Osteoblast (primary cell): ENCODE results near the gene RNASEL. TPM values are rescaled to one million over a fixed set of nuclear protein-coding genes. Genes with fewer than 3 reads are reported as not detected.

Source experiments
- DNase-seq: peaks from one replicate; pipeline ENCODE4 v3.0.0; 2011; ENCODE audit warnings: low spot score, mixed read lengths; ENCODE audit not compliant: insufficient read length; ENCODE audit errors: missing footprints
- H2AFZ ChIP-seq: 2 replicates; pipeline ENCODE4 v1.6.0; 2011; ENCODE audit warnings: mild to moderate bottlenecking, low read length
- H3K27ac ChIP-seq: 2 replicates; pipeline ENCODE4 v1.5.1; 2011; ENCODE audit warnings: mild to moderate bottlenecking, low read depth, low read length, moderate library complexity
- H3K27me3 ChIP-seq: 2 replicates; pipeline ENCODE4 v1.6.0; 2012; ENCODE audit warnings: mild to moderate bottlenecking, control low read depth, inconsistent platforms, low read length, moderate library complexity; ENCODE audit not compliant: insufficient read depth
- H3K36me3 ChIP-seq: 2 replicates; pipeline ENCODE4 v1.5.1; 2011; ENCODE audit warnings: mild to moderate bottlenecking, low read length, control low read depth, moderate library complexity; ENCODE audit not compliant: insufficient read depth
- H3K4me1 ChIP-seq: 2 replicates; pipeline ENCODE4 v1.5.1; 2011; ENCODE audit warnings: mild to moderate bottlenecking, low read length, control low read depth, moderate library complexity; ENCODE audit not compliant: insufficient read depth
- H3K4me2 ChIP-seq: 2 replicates; pipeline ENCODE4 v1.6.0; 2011; ENCODE audit warnings: mild to moderate bottlenecking, low read length; ENCODE audit not compliant: insufficient read depth
- H3K4me3 ChIP-seq: fragments of 200-600 bp; sonication (generic); 3 replicates; pipeline ENCODE4 v1.5.1; 2012; ENCODE audit warnings: mild to moderate bottlenecking, low read length, inconsistent platforms; ENCODE audit not compliant: insufficient read depth
- H3K79me2 ChIP-seq: 2 replicates; pipeline ENCODE4 v1.6.0; 2012; ENCODE audit warnings: mild to moderate bottlenecking, low read length, control low read depth, inconsistent platforms; ENCODE audit not compliant: insufficient read depth
- H3K9me3 ChIP-seq: 2 replicates; pipeline ENCODE4 v1.5.1; 2011; ENCODE audit warnings: low read depth, low read length, control low read depth
- H4K20me1 ChIP-seq: 2 replicates; pipeline ENCODE4 v1.6.0; 2012; ENCODE audit warnings: mild to moderate bottlenecking, low read length, control low read depth; ENCODE audit not compliant: insufficient read depth
- small RNA-seq: library from RNA; depleted of rRNA; stranded (forward); fragments of <200 nt; gene quantifications from one replicate; pipeline ENCODE3, GENCODE V24; 2012
- total RNA-seq: library from RNA; depleted of rRNA; stranded (reverse); fragments of >200 nt; gene quantifications from 2 replicates; pipeline ENCODE4 v1.2.3, GENCODE V29; 2012
- TF ChIP-seq, protein P1 (sequence below): IDR thresholded peaks from 2 replicates; pipeline ENCODE4 v1.5.1; 2011; ENCODE audit warnings: mild to moderate bottlenecking, low read depth, low read length, moderate library complexity; ENCODE audit errors: extremely low read depth

RNASEL gene
- total RNA-seq, 1 donor, result 7.2 TPM

GRCh38 chr1:182527680-182528079 is 61.4 kb downstream of the RNASEL start:
- TF ChIP-seq, protein P1, sequence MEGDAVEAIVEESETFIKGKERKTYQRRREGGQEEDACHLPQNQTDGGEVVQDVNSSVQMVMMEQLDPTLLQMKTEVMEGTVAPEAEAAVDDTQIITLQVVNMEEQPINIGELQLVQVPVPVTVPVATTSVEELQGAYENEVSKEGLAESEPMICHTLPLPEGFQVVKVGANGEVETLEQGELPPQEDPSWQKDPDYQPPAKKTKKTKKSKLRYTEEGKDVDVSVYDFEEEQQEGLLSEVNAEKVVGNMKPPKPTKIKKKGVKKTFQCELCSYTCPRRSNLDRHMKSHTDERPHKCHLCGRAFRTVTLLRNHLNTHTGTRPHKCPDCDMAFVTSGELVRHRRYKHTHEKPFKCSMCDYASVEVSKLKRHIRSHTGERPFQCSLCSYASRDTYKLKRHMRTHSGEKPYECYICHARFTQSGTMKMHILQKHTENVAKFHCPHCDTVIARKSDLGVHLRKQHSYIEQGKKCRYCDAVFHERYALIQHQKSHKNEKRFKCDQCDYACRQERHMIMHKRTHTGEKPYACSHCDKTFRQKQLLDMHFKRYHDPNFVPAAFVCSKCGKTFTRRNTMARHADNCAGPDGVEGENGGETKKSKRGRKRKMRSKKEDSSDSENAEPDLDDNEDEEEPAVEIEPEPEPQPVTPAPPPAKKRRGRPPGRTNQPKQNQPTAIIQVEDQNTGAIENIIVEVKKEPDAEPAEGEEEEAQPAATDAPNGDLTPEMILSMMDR, result no peak
- Histone ChIP-seq H3K9me3 (no peaks in the 10 kb centered on the region), H3K4me1 (no peaks in the 10 kb centered on the region), H2AFZ (no peak overlapping the region), H3K27ac (no peak overlapping the region), H3K4me2 (no peak overlapping the region), H3K36me3 (no peaks in the 10 kb centered on the region), H3K79me2 (no peaks in the 10 kb centered on the region), H3K4me3 (no peak overlapping the region), H3K27me3 (no peaks in the 10 kb centered on the region), H4K20me1 (no peaks in the 10 kb centered on the region)
- DNase-seq, result no peak

DNA sequence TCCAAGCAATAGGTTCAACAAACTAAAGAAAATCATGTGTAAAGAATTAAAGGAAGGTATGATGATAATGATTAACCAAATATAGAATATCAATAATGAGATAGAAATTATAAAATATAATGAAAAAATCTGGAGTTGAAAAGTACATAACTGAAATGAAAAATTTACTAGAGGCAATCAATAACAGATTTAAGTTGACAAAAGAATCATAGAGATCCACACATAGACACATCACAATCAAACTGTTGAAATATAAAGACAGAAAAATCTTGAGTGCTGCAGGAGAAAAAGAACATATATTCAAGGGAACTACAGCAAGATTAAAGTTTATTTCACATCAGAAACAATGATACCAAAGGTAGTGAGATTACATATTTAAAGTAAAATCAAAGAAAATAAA is 63.7 kb downstream of the RNASEL start:
- Histone ChIP-seq H3K79me2 (no peaks in the 10 kb centered on the region), H3K27ac (no peak overlapping the region), H2AFZ (no peak overlapping the region), H3K4me2 (no peak overlapping the region), H3K4me1 (no peaks in the 10 kb centered on the region), H4K20me1 (no peaks in the 10 kb centered on the region), H3K4me3 (no peak overlapping the region), H3K27me3 (no peaks in the 10 kb centered on the region), H3K36me3 (no peaks in the 10 kb centered on the region), H3K9me3 (no peaks in the 10 kb centered on the region)
- no peak for DNase-seq
- TF ChIP-seq, protein P1, result no peak

Small RNA genes within 50 kb of the gene (small RNA-seq; reads per million reads assigned to genes)
- not detected for gene RF00017

Other genes starting within 250 kb of the RNASEL start
- gene GLUL, start 197.5 kb downstream of the RNASEL start, total RNA-seq, result 219 and 259 TPM in 2 replicates
- gene TEDDM1, start 188.6 kb downstream of the RNASEL start, total RNA-seq, result not detected in 2 replicates
- not detected in 2 replicates for gene RGSL1, start 139.1 kb downstream of the RNASEL start, total RNA-seq
- under 0.01 and 0.29 TPM in 2 replicates for gene RGS16, start 15.1 kb upstream of the RNASEL start, total RNA-seq
- gene RGS8, start 95.3 kb upstream of the RNASEL start, total RNA-seq, result not detected in 2 replicates
- gene NPL, start 200.5 kb upstream of the RNASEL start, total RNA-seq, result 1.5 and 2.5 TPM in 2 replicates